ENCODE results near the gene ST7. TPM values are rescaled to one million over a fixed set of nuclear protein-coding genes. Genes with fewer than 3 reads are reported as not detected.

The ST7 gene
- polyA plus RNA-seq, 2 of the 4 experiments (the other 2 are of a cell fraction), result 16.2 to 26.0 TPM

GRCh38 chr7:117169907-117170306 lies 216.6 kb downstream of the ST7 start:
- H3K9me3 ChIP-seq, result no peaks in the 10 kb centered on the region
- POLR2A ChIA-PET, result no interaction called here
- H3K4me1 ChIP-seq, result peaks cover 11% of the 10 kb centered on the region
- FAIRE-seq (no peak), ATAC-seq (peak in 1 of 2 experiments; percentile 72; a peak in 3 of 6 replicates), DNase-seq (ENCODE audit: low read depth in 1 of 2, low spot score in 1 of 2) (peak in 1 of 2 experiments; percentile 47)
- CTCF ChIA-PET, result interaction anchor here (1.5 kb wide), 1 partner anchor 12 kb away, joined by 3 read pairs; no protein-coding TSS in a partner anchor
- peak overlapping the region in 1 of 2 experiments; percentile 36; a peak in 2 of 6 replicates for H3K27ac ChIP-seq
- no peak overlapping the region for H3K4me3 ChIP-seq
- peak overlapping the region; percentile 65 for H3K4me2 ChIP-seq
- TF ChIP-seq E2F6 (IDR thresholded peaks at IDR 0.05; ENCODE audit: borderline replicate concordance, low read depth) (no peak), HOXB5 (CRISPR knock-in tag; IDR thresholded peaks at IDR 0.05) (no peak), SMC3 (IDR thresholded peaks at IDR 0.05) (no peak)
- WGBS (ENCODE audit: missing lambda C conversion rate), result 39% methylated on average over 4 of the region's 4 CpGs

GRCh38 chr7:117171106-117171505 lies 217.8 kb downstream of the ST7 start:
- no peak overlapping the region; a peak in 1 of 6 replicates for H3K27ac ChIP-seq
- H3K4me1 ChIP-seq, result peaks cover 11% of the 10 kb centered on the region
- no peak overlapping the region for H3K4me2 ChIP-seq
- ChIA-PET POLR2A (no interaction called here), CTCF (interaction anchor here (0.5 to 0.7 kb wide), 2 partner anchors 13 to 26 kb away, joined by 3 read pairs; no protein-coding TSS in a partner anchor)
- WGBS (ENCODE audit: missing lambda C conversion rate), result 96% methylated on average over 4 of the region's 4 CpGs
- FAIRE-seq (no peak), ATAC-seq (peak; percentile 62 to 82; a peak in 4 of 6 replicates), DNase-seq (ENCODE audit: low read depth in 1 of 2, low spot score in 1 of 2) (peak in 1 of 2 experiments; percentile 13)
- TF ChIP-seq RARB (CRISPR knock-in tag; IDR thresholded peaks at IDR 0.05) (no peak), NR3C1 (IDR thresholded peaks at IDR 0.05) (no peak), TFCP2L1 (CRISPR knock-in tag; IDR thresholded peaks at IDR 0.05) (no peak), TP53 (CRISPR knock-in tag; IDR thresholded peaks at IDR 0.05) (no peak), EP300 (IDR thresholded peaks at IDR 0.05) (no peak), ELK1 (IDR thresholded peaks at IDR 0.05; ENCODE audit: low read depth, low read length) (no peak), ZFP36 (IDR thresholded peaks at IDR 0.05; ENCODE audit: borderline replicate concordance, partially characterized antibody) (no peak), GATA3 (IDR thresholded peaks at IDR 0.05; ENCODE audit: borderline replicate concordance) (no peak), JUNB (IDR thresholded peaks at IDR 0.05) (no peak), SMC3 (IDR thresholded peaks at IDR 0.05) (no peak), NFE2L2 (conservative IDR thresholded peaks at IDR 0.05; ENCODE audit: low read length) (no peak), BHLHE40 (IDR thresholded peaks at IDR 0.05; ENCODE audit: low read depth, low read length) (no peak), REST (IDR thresholded peaks at IDR 0.05) (no peak), JUN (IDR thresholded peaks at IDR 0.05) (no peak), CTCF (IDR thresholded peaks at IDR 0.05) (no peak), HOXB5 (CRISPR knock-in tag; IDR thresholded peaks at IDR 0.05) (no peak), POLR2AphosphoS2 (conservative IDR thresholded peaks at IDR 0.05; ENCODE audit: low read length) (no peak), POLR2A (IDR thresholded peaks at IDR 0.05; ENCODE audit: low read length) (no peak), ESRRA (IDR thresholded peaks at IDR 0.05; ENCODE audit: borderline replicate concordance, low read length) (no peak)
- no peak overlapping the region for H3K4me3 ChIP-seq
- H3K9me3 ChIP-seq, result no peaks in the 10 kb centered on the region
